Activated T-cell treated with anti-CD3 and anti-CD28 coated beads for 24 hours (primary cell): ENCODE measurements around the gene RASSF4.
A peak's percentile ranks its signal among the peaks of the same experiment; 100 is the strongest.

Experiments used
- DNase-seq: peaks from one replicate; pipeline ENCODE4 v3.0.0-alpha.2; 2020; ENCODE audit warnings: low read depth

RASSF4 gene

DNA sequence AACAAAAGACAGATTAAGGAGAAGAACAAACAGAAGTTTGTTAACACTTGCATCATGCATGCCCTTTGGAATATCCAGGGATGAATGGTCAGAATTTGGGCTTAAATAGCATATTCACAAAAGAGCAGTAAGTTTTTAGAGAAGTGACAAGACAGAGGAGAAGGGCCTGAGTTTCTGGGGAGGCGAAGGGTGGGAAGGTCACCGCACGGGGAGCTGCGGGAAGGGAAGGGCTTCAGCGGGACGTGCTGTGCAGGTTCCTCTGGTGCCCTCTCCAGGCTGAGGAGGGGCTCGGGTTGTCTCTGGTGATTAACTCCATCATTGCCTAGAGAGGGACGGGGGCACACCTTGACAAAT is 30.7 kb downstream of the RASSF4 start:
- DNase-seq = no peak

DNA sequence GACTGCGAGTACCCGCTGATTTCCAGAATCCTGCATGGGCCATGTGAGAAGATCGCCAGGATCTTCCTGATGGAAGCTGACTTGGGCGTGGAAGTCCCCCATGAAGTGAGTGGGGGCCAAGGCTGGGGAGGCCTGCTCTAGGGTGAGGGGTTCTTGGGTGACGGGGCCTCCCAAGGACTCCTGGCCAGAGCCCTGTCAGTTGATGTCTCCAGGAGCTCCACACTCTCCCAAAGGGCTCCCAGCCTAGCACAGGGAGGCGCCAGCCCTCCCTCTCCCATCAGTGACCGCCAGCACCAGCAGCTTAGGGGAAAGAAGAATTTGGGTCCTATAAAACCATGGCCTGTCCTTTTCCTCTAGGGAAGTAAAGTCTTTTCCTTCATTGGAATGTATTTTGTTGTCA is 31.4 kb downstream of the RASSF4 start:
- DNase-seq = no peak

DNA sequence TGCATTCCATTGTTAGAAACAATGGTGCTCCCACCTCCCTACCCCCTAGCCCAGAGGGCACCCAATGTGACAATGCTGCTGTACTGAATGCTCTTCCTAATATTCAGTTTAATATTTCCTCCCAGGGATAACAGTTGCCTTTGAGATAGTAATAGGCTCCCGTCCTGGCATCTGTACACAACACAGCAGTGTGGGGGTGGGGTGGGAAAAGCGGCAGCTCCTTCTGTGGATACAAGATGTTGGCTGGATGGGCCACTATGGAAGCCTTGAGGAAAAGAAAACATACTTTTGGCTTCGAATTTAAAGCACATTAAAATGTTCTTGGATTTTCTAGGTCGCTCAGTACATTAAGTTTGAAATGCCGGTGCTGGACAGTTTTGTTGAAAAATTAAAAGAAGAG is 32.0 kb downstream of the RASSF4 start:
- no peak for DNase-seq

GRCh38 chr10:44992070-44992731 is 32.6 kb downstream of the RASSF4 start:
- DNase-seq = no peak

DNA sequence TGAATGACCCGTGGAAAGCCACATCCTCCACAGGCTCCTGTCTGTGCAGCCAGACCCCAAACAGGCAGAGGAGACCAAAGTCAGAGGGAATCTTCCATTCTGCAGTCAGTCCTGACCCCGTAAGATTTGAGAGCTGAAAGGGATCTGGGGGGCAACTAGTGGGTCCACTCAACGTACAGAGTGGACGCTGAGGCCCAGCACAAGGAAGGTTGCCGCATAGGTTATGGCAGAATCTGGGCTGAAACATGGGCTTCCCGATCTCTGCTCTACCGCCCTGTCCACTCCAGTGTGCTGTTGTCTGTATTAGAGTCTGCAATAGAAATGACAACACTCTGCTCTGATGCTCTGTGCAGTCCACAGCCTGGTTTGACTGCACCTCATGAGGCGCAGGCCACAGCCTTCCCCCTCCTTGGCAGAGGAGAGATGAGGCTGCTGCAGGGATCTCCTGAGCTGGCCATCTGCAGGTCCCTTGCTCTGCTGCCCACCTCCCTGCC is 33.2 kb downstream of the RASSF4 start:
- no peak for DNase-seq

- DNase-seq = no peak
Observed at GRCh38 chr10:44993226-44993921, 33.8 kb downstream of the RASSF4 start.

DNA sequence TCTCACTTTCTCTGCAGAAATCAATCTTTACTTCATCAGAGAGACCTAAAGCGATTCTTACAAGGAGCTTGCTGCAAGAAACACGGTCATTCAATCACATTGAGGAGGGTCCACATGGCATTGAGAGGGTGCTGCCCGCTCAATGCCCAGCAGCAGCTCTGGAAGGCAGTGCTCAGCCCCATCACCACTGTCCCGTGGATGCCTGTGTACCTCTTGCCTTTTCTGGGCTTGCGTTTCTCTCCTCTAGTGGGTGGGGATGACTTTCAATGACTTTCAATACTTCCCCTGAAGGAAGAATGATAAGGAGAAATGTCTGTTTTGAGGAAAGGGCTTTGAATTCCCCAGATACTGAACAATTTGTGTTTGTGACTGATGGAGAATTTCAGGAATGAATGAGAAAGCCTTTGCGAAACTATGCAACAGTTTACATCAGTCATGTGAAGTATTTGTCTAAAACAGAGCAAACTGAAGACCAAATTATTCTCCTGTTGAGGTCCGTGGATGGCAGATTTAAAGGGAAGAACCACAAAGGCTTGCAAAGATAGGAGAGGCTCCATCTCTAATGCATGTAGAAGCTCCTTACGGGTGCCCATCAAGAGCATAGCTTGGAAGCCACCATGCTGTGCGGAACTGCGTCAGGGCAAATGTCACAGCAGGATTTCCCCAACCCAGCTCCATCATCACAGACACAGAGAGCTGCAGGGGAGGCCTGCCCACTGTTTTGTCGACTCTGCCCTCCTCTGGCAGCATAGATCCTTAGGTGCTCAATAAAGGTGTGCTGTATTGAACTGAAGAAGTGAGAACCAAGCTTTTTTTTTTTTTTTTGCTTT is 34.5 kb downstream of the RASSF4 start:
- DNase-seq = no peak

GRCh38 chr10:44994752-44995530 is 35.3 kb downstream of the RASSF4 start:
- no peak for DNase-seq

GRCh38 chr10:44995581-44995913 is 35.9 kb downstream of the RASSF4 start:
- DNase-seq = no peak

- no peak for DNase-seq
Observed at GRCh38 chr10:44995914-44996669, 36.5 kb downstream of the RASSF4 start.

GRCh38 chr10:44997105-44997748 is 37.6 kb downstream of the RASSF4 start:
- DNase-seq = no peak

DNA sequence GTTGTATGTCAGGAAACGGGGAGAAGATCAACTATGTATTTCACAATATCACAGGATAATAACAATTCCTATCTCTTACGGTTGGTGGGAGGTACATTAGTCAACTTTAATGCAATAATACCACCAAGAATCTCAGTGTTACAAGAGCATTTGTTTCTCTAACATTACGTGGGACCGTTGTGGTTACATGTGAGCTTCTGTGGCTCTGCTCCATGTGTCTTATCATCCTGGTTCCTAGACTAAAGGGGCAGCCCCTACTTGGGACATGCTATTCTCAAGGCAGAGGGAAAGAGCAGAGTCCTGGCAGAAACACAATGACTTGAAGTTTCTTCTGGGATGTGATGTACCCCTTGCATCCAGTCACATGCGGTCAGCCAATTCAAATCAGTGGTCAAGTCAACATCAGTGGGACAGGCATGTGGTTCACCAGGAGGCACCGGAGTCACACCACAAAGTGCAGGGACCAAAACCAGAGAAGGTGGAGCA is 38.6 kb downstream of the RASSF4 start:
- DNase-seq = no peak

- DNase-seq = no peak
Observed at GRCh38 chr10:45000138-45000751, 40.6 kb downstream of the RASSF4 start.

- DNase-seq = peak; percentile 55
Observed at GRCh38 chr10:45000752-45001380, 41.3 kb downstream of the RASSF4 start, which contains the start of gene ZNF22. Gene ZNF22, plus strand, starts transcription at chr10:45000923. Its CDS starts 2,446 bp downstream, at chr10:45003369.

- peak; percentile 43 for DNase-seq
Observed at GRCh38 chr10:45001381-45002148, 42.0 kb downstream of the RASSF4 start.

DNA sequence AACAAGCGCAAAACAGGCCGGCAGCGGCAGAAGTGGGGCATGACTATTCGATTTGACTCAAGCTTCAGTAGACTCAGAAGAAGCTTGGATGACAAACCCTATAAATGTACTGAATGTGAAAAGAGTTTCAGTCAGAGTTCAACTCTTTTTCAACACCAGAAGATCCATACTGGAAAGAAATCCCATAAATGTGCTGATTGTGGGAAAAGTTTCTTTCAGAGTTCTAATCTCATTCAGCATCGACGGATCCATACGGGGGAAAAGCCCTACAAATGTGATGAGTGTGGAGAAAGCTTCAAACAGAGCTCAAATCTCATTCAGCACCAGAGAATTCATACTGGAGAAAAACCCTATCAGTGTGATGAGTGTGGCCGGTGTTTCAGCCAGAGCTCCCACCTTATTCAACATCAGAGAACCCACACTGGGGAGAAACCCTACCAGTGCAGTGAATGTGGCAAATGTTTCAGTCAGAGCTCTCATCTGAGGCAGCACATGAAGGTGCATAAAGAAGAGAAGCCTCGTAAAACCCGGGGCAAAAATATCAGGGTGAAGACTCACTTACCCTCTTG is 43.9 kb downstream of the RASSF4 start:
- no peak for DNase-seq

- no peak for DNase-seq
Observed at GRCh38 chr10:45004661-45005060, 45.1 kb downstream of the RASSF4 start.

GRCh38 chr10:45005284-45005683 is 45.7 kb downstream of the RASSF4 start:
- no peak for DNase-seq
